GM12878 (cell line): Measurements from ENCODE around the gene MPRIP. TPM values are rescaled to one million over a fixed set of nuclear protein-coding genes. Genes with fewer than 3 reads are reported as not detected.

Experiments
- ATAC-seq: fragments of 200-7000 bp; cut with Tn5 transposase; 3 replicates; pipeline ENCODE4 v1.9.1; 2020; ENCODE audit warnings: mild to moderate bottlenecking, moderate library complexity
- BruUV-seq: library from RNA; stranded (reverse); fragments of 400-500 nt; replicated peaks from 2 replicates; lab custom pipeline; 2021; lab: Mats Ljungman, UMichigan
- CTCF ChIA-PET: fragments of 300-600 bp; sonication (Branson Sonifier 250); formaldehyde crosslinking; extraction: SDS; loops from one replicate; lab custom pipeline; 2021; ENCODE audit warnings: inconsistent platforms; lab: Yijun Ruan, JAX
- POLR2A ChIA-PET: fragments of 350-600 bp; formaldehyde crosslinking; extraction: SDS; loops from one replicate; lab custom pipeline; 2021; ENCODE audit warnings: inconsistent platforms; lab: Charles Lee
- RAD21 ChIA-PET: fragments of 300-600 bp; sonication (Branson Sonifier 250); formaldehyde crosslinking; loops from one replicate; lab custom pipeline; 2023; ENCODE audit warnings: antibody characterized with exemption; ENCODE audit not compliant: unreplicated experiment; lab: Charles Lee
- SMC1A ChIA-PET: fragments of 300-600 bp; sonication (Branson Sonifier 250); formaldehyde crosslinking; loops from one replicate; lab custom pipeline; 2023; ENCODE audit not compliant: unreplicated experiment, uncharacterized antibody; lab: Charles Lee
- DNase-seq: peaks from one replicate; pipeline ENCODE4 v3.0.0-alpha.2; 2011; ENCODE audit warnings: low read depth, low spot score
- FAIRE-seq: peaks from 3 replicates; lab custom pipeline; 2011; peaks lifted over from hg19 to GRCh38; lab: Jason Lieb, UNC
- H2AFZ ChIP-seq: 2 replicates; pipeline ENCODE4 v1.6.0; 2011; ENCODE audit warnings: low read depth, low read length, control low read depth; ENCODE audit not compliant: control insufficient read depth
- H3K27ac ChIP-seq: 2 replicates; pipeline ENCODE4 v1.5.1; 2011; ENCODE audit warnings: control low read depth; ENCODE audit not compliant: control insufficient read depth, insufficient read depth
- H3K27me3 ChIP-seq, 2 experiments: replicated peaks in 1 of 2; 2 replicates each; pipeline versions ENCODE4 v1.6.0 to v1.6.1; 2011; ENCODE audit warnings: low read length in 1 of 2; ENCODE audit not compliant: control insufficient read depth in 2 of 2, insufficient read depth in 2 of 2
- H3K36me3 ChIP-seq, 2 experiments: 2 replicates each; pipeline ENCODE4 v1.5.1; 2011; ENCODE audit warnings: low read length in 1 of 2; ENCODE audit not compliant: control insufficient read depth in 2 of 2, insufficient read depth in 2 of 2
- H3K4me1 ChIP-seq: 2 replicates; pipeline ENCODE4 v1.6.1; 2011; ENCODE audit warnings: mild to moderate bottlenecking, low read length, moderate library complexity, mixed read lengths; ENCODE audit not compliant: control insufficient read depth, insufficient read depth
- H3K4me2 ChIP-seq: 2 replicates; pipeline ENCODE4 v1.6.0; 2011; ENCODE audit warnings: control low read depth; ENCODE audit not compliant: control insufficient read depth, insufficient read depth
- H3K4me3 ChIP-seq: fragments of 200-600 bp; sonication (generic); 2 replicates; pipeline ENCODE4 v1.5.1; 2016
- H3K79me2 ChIP-seq: 2 replicates; pipeline ENCODE4 v1.6.0; 2011; ENCODE audit warnings: low read length; ENCODE audit not compliant: control insufficient read depth, insufficient read depth
- H3K9ac ChIP-seq: 2 replicates; pipeline ENCODE4 v1.8.0; 2011; ENCODE audit warnings: low read length, control low read depth, mixed read lengths; ENCODE audit not compliant: control insufficient read depth, insufficient read depth
- H3K9me3 ChIP-seq: replicated peaks from 3 replicates; pipeline ENCODE4 v1.5.1; 2011; ENCODE audit warnings: mild to moderate bottlenecking, low read length; ENCODE audit not compliant: control insufficient read depth, insufficient read depth
- H4K20me1 ChIP-seq: 2 replicates; pipeline ENCODE4 v1.6.0; 2011; ENCODE audit not compliant: control insufficient read depth, insufficient read depth
- BMI1 ChIP-seq: fragments of 450-650 bp; IDR thresholded peaks from 2 replicates; pipeline ENCODE4 v1.6.1; 2016; ENCODE audit warnings: mild to moderate bottlenecking, moderate library complexity, borderline replicate concordance
- CREM ChIP-seq: IDR thresholded peaks from 2 replicates; pipeline ENCODE4 v1.6.1; 2014; ENCODE audit warnings: antibody characterized with exemption, low read depth
- GATAD2B ChIP-seq: fragments of 450-650 bp; conservative IDR thresholded peaks from 2 replicates; pipeline ENCODE4 v1.6.1; 2017; ENCODE audit warnings: low read depth, mild to moderate bottlenecking, moderate library complexity
- NFIC ChIP-seq: IDR thresholded peaks from 2 replicates; pipeline ENCODE4 v1.6.1; 2012; ENCODE audit warnings: low read depth, mild to moderate bottlenecking, inconsistent platforms, low read length, moderate library complexity
- SMARCA5 ChIP-seq: fragments of 450-650 bp; IDR thresholded peaks from 2 replicates; pipeline ENCODE4 v1.6.1; 2017; ENCODE audit warnings: mild to moderate bottlenecking
- TCF3 ChIP-seq: IDR thresholded peaks from 2 replicates; pipeline ENCODE4 v1.6.1; 2012; ENCODE audit warnings: low read depth, mild to moderate bottlenecking, low read length, borderline replicate concordance; ENCODE audit not compliant: insufficient read depth
- TCF7 ChIP-seq: IDR thresholded peaks from 2 replicates; pipeline ENCODE4 v1.6.1; 2014; ENCODE audit warnings: antibody characterized with exemption, borderline replicate concordance
- ZBTB11 ChIP-seq: fragments of 450-650 bp; formaldehyde crosslinking; IDR thresholded peaks from 2 replicates; pipeline ENCODE4 v1.5.0; 2022; ENCODE audit warnings: mild to moderate bottlenecking, missing genetic modification characterization
- ZNF207 ChIP-seq: fragments of 450-650 bp; IDR thresholded peaks from 2 replicates; pipeline ENCODE4 v1.6.1; 2014; ENCODE audit warnings: antibody characterized with exemption, mild to moderate bottlenecking, borderline replicate concordance
- ZNF384 ChIP-seq: IDR thresholded peaks from 2 replicates; pipeline ENCODE4 v1.6.1; 2012; ENCODE audit warnings: low read depth, mild to moderate bottlenecking, low read length, improper control_type of control experiment, borderline replicate concordance
- ZNF592 ChIP-seq: fragments of 450-650 bp; IDR thresholded peaks from 2 replicates; pipeline ENCODE4 v1.6.1; 2017; ENCODE audit warnings: mild to moderate bottlenecking, moderate library complexity
- WGBS: methylation state at CpG from one replicate; pipeline ENCODE4 v1.1.6; 2016; ENCODE audit warnings: low lambda C conversion rate; ENCODE audit not compliant: insufficient replicate concordance, insufficient coverage; ENCODE audit errors: missing lambda C conversion rate; 5-methylcytosine and 5-hydroxymethylcytosine counted together
- in situ Hi-C: fragments of 300-500 bp; cut with MboI; formaldehyde crosslinking; loops from 9 replicates; pipeline ENCODE4 v1.14.3; 2018; ENCODE audit warnings: mixed read lengths
- intact Hi-C: fragments of 100-400 bp; cut with micrococcal nuclease; formaldehyde crosslinking; loops from one replicate; pipeline ENCODE4 v1.14.2; 2022; ENCODE audit not compliant: unreplicated experiment
- polyA plus RNA-seq, 11 experiments: library from polyadenylated mRNA; depleted of rRNA in 4 of 11; unstranded in 6 of 11; stranded (reverse) in 5 of 11; fragments of >200 nt; fragmentation: Nextera tagmentation in 4 of 11; fragmentation: Illumina TruSeq in 1 of 11; extraction: Ambion mirVana in 4 of 11; extraction: Trizol in 1 of 11; gene quantifications; 1 replicate in 1 of 11; 2 replicates in 10 of 11; pipeline versions ENCODE4 v1.2.1 to v1.2.3, GENCODE V29; 2011 to 2016; ENCODE audit warnings: inconsistent platforms in 2 of 11, missing spikeins in 2 of 11, low read depth in 1 of 11
- total RNA-seq, 4 experiments: library from RNA; depleted of rRNA in 3 of 4; stranded (reverse); fragments of >200 nt in 3 of 4; fragmentation: Illumina TruSeq in 1 of 4; extraction: Trizol in 1 of 4; gene quantifications; 2 replicates each; pipeline versions ENCODE4 v1.2.1 to v1.2.3, GENCODE V29; 2013 to 2021
- TF ChIP-seq, protein P1 (sequence below): fragments of 450-650 bp; IDR thresholded peaks from 2 replicates; pipeline ENCODE4 v1.6.1; 2018; ENCODE audit warnings: borderline replicate concordance, mild to moderate bottlenecking; ENCODE audit not compliant: partially characterized antibody

Gene MPRIP
- total and polyA plus RNA-seq, 10 of the 15 experiments (the other 5 are each of a cell fraction or from before 2014, with no cell fraction given): 16.5 to 168 (median 71.7) TPM

- TF ChIP-seq, protein P1, sequence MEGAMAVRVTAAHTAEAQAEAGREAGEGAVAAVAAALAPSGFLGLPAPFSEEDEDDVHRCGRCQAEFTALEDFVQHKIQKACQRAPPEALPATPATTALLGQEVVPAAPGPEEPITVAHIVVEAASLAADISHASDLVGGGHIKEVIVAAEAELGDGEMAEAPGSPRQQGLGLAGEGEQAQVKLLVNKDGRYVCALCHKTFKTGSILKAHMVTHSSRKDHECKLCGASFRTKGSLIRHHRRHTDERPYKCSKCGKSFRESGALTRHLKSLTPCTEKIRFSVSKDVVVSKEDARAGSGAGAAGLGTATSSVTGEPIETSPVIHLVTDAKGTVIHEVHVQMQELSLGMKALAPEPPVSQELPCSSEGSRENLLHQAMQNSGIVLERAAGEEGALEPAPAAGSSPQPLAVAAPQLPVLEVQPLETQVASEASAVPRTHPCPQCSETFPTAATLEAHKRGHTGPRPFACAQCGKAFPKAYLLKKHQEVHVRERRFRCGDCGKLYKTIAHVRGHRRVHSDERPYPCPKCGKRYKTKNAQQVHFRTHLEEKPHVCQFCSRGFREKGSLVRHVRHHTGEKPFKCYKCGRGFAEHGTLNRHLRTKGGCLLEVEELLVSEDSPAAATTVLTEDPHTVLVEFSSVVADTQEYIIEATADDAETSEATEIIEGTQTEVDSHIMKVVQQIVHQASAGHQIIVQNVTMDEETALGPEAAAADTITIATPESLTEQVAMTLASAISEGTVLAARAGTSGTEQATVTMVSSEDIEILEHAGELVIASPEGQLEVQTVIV: no peak
- TF ChIP-seq GATAD2B: no peak
Measured at GRCh38 chr17:17072546-17072945, 30.3 kb downstream of the MPRIP start (continued).

DNA sequence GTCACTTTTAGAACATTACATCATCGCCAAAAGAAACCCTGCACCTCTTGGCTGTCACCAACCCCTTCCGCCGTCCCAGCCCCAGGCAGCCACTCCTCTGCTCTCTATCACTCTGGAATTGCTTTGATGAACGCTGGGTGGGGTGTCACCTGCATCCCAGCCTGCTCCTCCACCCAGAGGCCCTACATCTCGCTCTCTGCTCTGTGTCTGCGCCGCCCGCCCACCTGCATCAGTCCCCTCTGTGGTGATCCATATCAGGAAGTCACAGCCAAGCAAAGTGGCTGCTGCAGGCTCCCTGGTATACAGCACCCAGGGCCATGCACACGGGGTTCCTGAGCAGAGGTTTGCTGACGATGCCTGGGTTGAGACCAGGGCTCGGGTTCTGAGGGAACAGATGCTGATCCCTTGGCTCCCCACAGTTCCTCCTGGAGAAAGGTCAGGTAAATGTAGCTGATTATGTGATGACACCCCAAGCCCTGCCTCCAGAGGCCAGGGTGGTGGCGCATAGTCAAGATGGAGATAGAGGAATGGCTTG, 30.8 kb downstream of the MPRIP start:
- no peak for DNase-seq
- no TSS peak for BruUV-seq
- H4K20me1 ChIP-seq: peaks cover 3% of the 10 kb centered on the region; the same call in 1 of the 2 replicates
- H3K4me2 ChIP-seq: no peak overlapping the region
- CTCF ChIA-PET: interaction anchor here (1.2 kb wide), 1 partner anchor 11 kb away, joined by 3 read pairs; no protein-coding TSS in a partner anchor
- no peaks in the 10 kb centered on the region for H3K27me3 ChIP-seq
- H3K79me2 ChIP-seq: peaks cover 15% of the 10 kb centered on the region
- H3K9ac ChIP-seq: no peak overlapping the region
- no peaks in the 10 kb centered on the region for H3K4me1 ChIP-seq
- no peak for ATAC-seq
- POLR2A ChIA-PET: no interaction called here
- in situ Hi-C loops: no loop called here
- SMC1A ChIA-PET: no interaction called here
- intact Hi-C loops: no loop called here
- no peak overlapping the region for H3K4me3 ChIP-seq
- RAD21 ChIA-PET: interaction anchor here (0.5 kb wide), 1 partner anchor 73 kb away, joined by 3 read pairs; no protein-coding TSS in a partner anchor
- no peak overlapping the region for H2AFZ ChIP-seq
- H3K36me3 ChIP-seq: peaks cover 3 to 21% of the 10 kb centered on the region in 2 experiments; a peak in 3 of 4 replicates
- no peak for FAIRE-seq
- no peak overlapping the region for H3K27ac ChIP-seq
- H3K9me3 ChIP-seq: no peaks in the 10 kb centered on the region; the same call in 2 of the 3 replicates
- 97% methylated on average over 12 of the region's 12 CpGs for WGBS
- TF ChIP-seq CREM (no peak), TCF7 (no peak), ZNF207 (no peak), ZNF384 (no peak), ZNF592 (no peak), TCF3 (no peak), NFIC (no peak), ZBTB11 (no peak), SMARCA5 (no peak), BMI1 (no peak)
